HG03025 (cell line): Measurements from ENCODE around the gene NTN1.

ENCODE experiments used
- ATAC-seq: cut with Tn5 transposase; IDR thresholded peaks from one replicate; pipeline ENCODE4 v1.9.1; 2021; ENCODE audit warnings: mild to moderate bottlenecking, moderate library complexity; ENCODE audit not compliant: unreplicated experiment, low FRiP score

Gene NTN1

DNA sequence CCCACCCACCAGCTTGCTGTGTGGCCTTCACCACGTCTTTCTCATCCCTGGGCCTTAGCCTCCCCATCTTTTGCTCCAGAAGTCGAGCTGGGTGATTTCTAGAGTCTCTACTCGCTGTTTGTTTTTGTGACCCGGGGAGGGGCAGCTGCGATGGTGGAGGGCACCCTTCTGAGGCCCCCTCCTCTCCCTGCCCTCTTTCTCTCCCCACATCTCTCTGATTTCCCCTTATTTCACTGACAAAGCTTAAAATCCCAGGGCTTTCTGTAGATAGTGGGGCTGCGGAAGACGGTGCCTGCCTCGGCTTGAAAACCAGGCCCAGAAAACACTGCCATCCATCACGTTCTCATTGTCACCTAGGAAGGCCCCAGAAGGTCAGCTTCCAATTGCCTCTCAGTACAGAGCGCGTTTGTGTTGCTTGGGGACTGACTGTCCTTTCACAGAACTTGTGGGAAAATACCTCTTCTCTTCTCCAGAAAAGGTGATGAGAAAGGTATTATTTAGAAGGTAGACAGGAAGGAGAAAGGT, 95.1 kb downstream of the NTN1 start:
- ATAC-seq: no peak

DNA sequence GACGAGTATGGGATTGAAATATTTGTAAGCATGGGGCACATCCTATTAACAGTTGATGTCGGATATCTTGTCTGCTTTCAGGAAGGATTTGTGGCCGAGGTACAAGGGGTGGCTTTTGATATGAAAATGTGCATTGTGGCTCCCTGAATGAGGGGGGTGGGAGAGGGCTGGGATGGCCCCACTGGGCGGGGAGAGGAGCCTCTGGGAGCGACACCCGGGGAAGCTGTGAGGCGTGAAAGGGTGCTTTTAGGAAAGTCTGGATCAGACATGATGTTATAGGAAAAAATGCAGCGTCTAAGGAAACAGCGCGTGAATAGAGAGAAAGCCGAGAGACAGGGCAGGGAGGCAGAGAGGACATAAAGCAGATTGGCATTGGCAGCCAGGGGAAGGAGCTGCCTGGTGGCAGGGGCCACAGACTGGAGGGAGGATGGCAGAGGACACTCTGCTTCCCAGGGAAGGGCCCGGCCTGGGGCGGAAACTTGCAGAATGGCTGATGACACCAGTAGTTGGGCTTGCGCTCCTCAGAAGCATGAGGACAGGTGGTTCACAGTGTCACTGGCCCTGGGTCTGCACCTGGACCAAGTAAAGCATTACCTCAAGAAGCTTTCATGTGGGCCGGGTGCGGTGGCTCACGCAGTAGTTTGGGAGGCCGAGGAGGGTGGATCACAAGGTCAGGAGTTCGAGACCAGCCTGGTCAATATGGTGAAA, 95.7 kb downstream of the NTN1 start:
- no peak for ATAC-seq

- ATAC-seq: no peak
These were observed 99.2 kb downstream of the NTN1 start for GRCh38 chr17:9120471-9120870.

- no peak for ATAC-seq
These were observed 100.0 kb downstream of the NTN1 start for GRCh38 chr17:9121186-9121820.

GRCh38 chr17:9123594-9124553, 102.6 kb downstream of the NTN1 start:
- no peak for ATAC-seq

GRCh38 chr17:9124554-9124935, 103.2 kb downstream of the NTN1 start:
- ATAC-seq: no peak

- ATAC-seq: no peak
These were observed 104.4 kb downstream of the NTN1 start for GRCh38 chr17:9125722-9126121.

GRCh38 chr17:9127340-9127739, 106.0 kb downstream of the NTN1 start:
- no peak for ATAC-seq

- ATAC-seq: no peak
These were observed 110.1 kb downstream of the NTN1 start for GRCh38 chr17:9131371-9131770.

- ATAC-seq: no peak
These were observed 111.0 kb downstream of the NTN1 start for GRCh38 chr17:9132291-9132690.

DNA sequence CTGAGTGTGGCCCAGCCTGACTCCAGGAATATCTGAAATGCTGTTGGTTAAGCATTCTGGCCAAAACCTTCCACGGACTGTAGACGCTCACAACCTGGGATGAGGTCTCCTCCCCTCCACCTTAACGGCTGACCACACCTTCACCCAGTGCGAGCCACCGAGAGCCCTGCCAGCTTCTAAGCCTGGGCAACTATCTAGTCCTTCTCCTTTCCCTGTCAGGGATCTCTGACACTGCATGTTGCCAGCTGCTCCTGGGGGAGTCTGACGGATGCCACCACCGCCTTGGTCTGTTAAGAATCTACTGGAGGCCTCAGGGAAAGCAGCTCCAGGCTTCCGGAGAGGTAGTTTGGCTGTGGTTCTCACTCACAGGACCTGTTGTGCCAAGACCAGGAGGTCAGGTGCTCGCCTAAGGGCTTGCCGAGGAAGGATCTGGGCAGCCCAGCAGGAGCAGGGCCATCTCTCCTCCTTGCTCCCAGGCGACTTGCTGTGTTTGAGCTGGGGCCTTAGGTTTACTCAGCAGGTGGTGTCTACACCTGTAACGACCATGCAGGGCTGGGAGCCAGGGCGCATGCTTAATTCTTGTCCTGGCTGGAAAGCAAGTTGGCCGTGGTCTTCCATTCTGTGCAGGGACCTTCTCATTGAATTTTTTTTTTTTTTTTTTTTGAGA, 111.8 kb downstream of the NTN1 start:
- ATAC-seq: no peak

GRCh38 chr17:9138161-9138717, 116.9 kb downstream of the NTN1 start:
- ATAC-seq: no peak

DNA sequence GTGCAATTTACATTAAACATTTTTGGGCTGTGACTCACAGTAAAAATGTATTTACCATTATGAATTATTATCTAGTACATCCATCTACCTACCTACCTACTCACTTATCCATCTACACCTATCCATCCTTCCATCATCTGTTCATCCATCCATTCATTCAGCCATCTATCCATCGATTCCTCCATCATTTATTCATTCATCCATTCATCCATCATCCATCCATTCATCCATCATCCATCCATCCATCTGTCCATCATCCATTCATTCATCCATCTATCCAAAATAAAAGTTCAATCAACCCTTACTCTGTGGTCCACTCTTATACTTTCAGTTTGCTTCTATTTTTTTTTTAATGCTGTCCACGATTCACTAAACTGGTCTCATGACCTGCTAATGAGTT, 118.4 kb downstream of the NTN1 start:
- no peak for ATAC-seq

GRCh38 chr17:9140550-9141424, 119.5 kb downstream of the NTN1 start:
- no peak for ATAC-seq

GRCh38 chr17:9141425-9141753, 120.1 kb downstream of the NTN1 start:
- ATAC-seq: no peak

DNA sequence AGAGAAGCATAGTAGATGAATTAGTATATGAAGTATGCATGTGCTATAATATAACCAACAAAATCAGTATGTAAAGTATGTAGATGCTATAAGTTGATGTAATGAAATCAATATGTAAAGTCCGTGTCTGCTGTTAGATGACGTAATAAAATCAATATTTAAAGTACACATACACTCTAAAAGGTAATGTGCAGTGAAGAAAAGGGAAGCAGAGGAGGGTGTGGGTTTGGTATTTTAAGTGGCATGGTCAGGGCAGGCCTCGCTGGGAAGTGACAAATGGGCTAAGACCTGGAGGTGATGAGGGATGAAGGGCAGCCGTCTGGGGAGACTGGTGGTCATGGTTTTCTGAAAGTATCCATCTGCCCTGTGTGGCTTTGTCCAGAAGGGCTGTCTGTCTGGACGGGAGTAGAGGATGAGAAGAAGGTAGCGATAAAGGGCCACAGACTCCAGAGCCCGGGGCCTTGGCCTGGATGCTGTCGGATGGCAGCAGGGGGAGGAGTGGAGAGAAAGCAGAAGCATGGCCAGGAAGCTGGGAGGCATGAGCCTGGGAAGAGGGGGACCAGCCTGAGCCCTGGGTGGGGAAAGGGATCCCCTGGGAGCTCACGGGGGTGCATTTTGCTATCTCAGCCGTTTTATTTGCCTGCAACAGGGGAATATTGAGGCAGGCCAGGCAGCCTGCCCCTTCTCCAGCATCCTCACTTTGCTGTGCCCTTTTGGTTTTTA, 121.6 kb downstream of the NTN1 start:
- no peak for ATAC-seq

DNA sequence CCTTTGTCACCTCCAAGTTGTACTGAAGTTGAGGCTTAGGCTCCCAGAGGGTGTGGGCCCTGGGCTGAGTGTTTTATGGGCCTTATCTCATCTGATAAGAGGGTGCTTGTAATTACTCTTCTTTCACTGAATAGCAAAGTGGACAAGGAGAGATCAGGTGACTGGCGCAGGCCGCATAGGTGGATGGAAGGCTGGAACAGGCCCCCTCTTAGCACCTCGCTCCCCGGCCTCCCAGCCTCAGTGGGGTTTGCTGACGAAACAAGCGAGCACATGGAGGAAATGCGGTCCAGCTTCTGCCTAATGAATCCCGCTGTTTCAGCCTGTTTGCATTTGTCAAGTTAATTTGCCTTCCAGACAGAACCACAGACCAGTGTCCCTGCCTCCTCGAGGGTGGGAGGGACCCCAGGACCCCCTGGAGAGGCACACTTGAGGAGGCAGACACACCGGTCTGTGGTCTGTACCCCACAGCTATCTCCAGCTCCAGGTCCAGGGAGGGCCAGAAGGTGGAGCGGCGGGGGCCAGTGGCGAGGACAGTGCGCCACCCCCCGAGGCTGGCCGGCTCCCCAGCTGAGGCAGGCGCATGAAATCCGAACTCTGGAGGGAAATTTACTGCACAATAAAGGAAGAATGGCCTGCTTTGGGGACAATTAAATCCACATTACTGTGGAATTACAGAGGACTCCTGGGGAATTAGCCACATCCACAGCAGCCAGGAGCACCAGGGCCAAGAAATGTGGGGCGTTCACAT, 123.4 kb downstream of the NTN1 start:
- ATAC-seq: no peak

- ATAC-seq: no peak
These were observed 124.8 kb downstream of the NTN1 start for GRCh38 chr17:9146064-9146463.
